Measurements from ENCODE around the gene QRICH1. TPM values are rescaled to one million over a fixed set of nuclear protein-coding genes. Genes with fewer than 3 reads are reported as not detected.

QRICH1 gene
- total and polyA plus RNA-seq, 2 donors (not counting 1 experiment from before 2014, with no cell fraction given) = 48.7 to 59.0 TPM

GRCh38 chr3:48983096-48983495 lies 110.8 kb downstream of the QRICH1 start:
- no peak overlapping the region for H2AFZ ChIP-seq (ENCODE audit: low read length)
- no peaks in the 10 kb centered on the region for H3K27me3 ChIP-seq (ENCODE audit: control insufficient read depth, insufficient read depth, low read length)
- no peak for DNase-seq (ENCODE audit: low read depth in 2 of 2)
- H3K4me2 ChIP-seq (ENCODE audit: extremely low read depth, insufficient read depth, low read length) = no peak overlapping the region
- H3K9ac ChIP-seq (ENCODE audit: insufficient read depth, low read length) = no peak overlapping the region
- H3K36me3 ChIP-seq (ENCODE audit: control insufficient read depth, insufficient read depth, low read length) = peaks cover 5% of the 10 kb centered on the region
- no peaks in the 10 kb centered on the region for H3K4me1 ChIP-seq (ENCODE audit: control insufficient read depth, extremely low read depth, insufficient read depth, low read length)
- H4K20me1 ChIP-seq (ENCODE audit: control insufficient read depth, extremely low read depth, insufficient read depth, low read length) = no peaks in the 10 kb centered on the region
- no peaks in the 10 kb centered on the region for H3K9me3 ChIP-seq (ENCODE audit: control insufficient read depth, insufficient read depth, low read depth, low read length)
- no peak for TF ChIP-seq CTCF (conservative IDR thresholded peaks at IDR 0.05 in 1 of 2, IDR thresholded peaks at IDR 0.05 in 1 of 2; ENCODE audit: low read depth in 1 of 2, low read length in 2 of 2)
- no peak for TF ChIP-seq EZH2 (IDR thresholded peaks at IDR 0.05; ENCODE audit: low read length, missing control alignments)
- no peak overlapping the region for H3K27ac ChIP-seq (ENCODE audit: insufficient read depth, low read length)
- no peak overlapping the region for H3K4me3 ChIP-seq (replicated peaks in 1 of 4; ENCODE audit: control extremely low read depth in 1 of 4, insufficient read depth in 1 of 4, low read depth in 3 of 4, low read length in 4 of 4)
- no peaks in the 10 kb centered on the region for H3K79me2 ChIP-seq (ENCODE audit: control insufficient read depth, insufficient read depth, low read length)

- no peaks in the 10 kb centered on the region for H3K27me3 ChIP-seq (ENCODE audit: control insufficient read depth, insufficient read depth, low read length)
- H3K4me3 ChIP-seq (replicated peaks in 1 of 4; ENCODE audit: control extremely low read depth in 1 of 4, insufficient read depth in 1 of 4, low read depth in 3 of 4, low read length in 4 of 4) = no peak overlapping the region
- no peak for TF ChIP-seq CTCF (conservative IDR thresholded peaks at IDR 0.05 in 1 of 2, IDR thresholded peaks at IDR 0.05 in 1 of 2; ENCODE audit: low read depth in 1 of 2, low read length in 2 of 2)
- no peak for TF ChIP-seq EZH2 (IDR thresholded peaks at IDR 0.05; ENCODE audit: low read length, missing control alignments)
- H2AFZ ChIP-seq (ENCODE audit: low read length) = no peak overlapping the region
- H3K9me3 ChIP-seq (ENCODE audit: control insufficient read depth, insufficient read depth, low read depth, low read length) = no peaks in the 10 kb centered on the region
- H3K27ac ChIP-seq (ENCODE audit: insufficient read depth, low read length) = no peak overlapping the region
- no peaks in the 10 kb centered on the region for H3K79me2 ChIP-seq (ENCODE audit: control insufficient read depth, insufficient read depth, low read length)
- H3K9ac ChIP-seq (ENCODE audit: insufficient read depth, low read length) = no peak overlapping the region
- H4K20me1 ChIP-seq (ENCODE audit: control insufficient read depth, extremely low read depth, insufficient read depth, low read length) = no peaks in the 10 kb centered on the region
- no peak overlapping the region for H3K4me2 ChIP-seq (ENCODE audit: extremely low read depth, insufficient read depth, low read length)
- no peaks in the 10 kb centered on the region for H3K4me1 ChIP-seq (ENCODE audit: control insufficient read depth, extremely low read depth, insufficient read depth, low read length)
- DNase-seq (ENCODE audit: low read depth in 2 of 2) = no peak
- H3K36me3 ChIP-seq (ENCODE audit: control insufficient read depth, insufficient read depth, low read length) = peaks cover 5% of the 10 kb centered on the region
These were observed 111.2 kb downstream of the QRICH1 start for GRCh38 chr3:48982686-48983085.

- H3K36me3 ChIP-seq (ENCODE audit: control insufficient read depth, insufficient read depth, low read length) = peaks cover 5% of the 10 kb centered on the region
- no peak overlapping the region for H3K9ac ChIP-seq (ENCODE audit: insufficient read depth, low read length)
- TF ChIP-seq CTCF (conservative IDR thresholded peaks at IDR 0.05 in 1 of 2, IDR thresholded peaks at IDR 0.05 in 1 of 2; ENCODE audit: low read depth in 1 of 2, low read length in 2 of 2) (no peak), EZH2 (IDR thresholded peaks at IDR 0.05; ENCODE audit: low read length, missing control alignments) (no peak)
- H3K4me2 ChIP-seq (ENCODE audit: extremely low read depth, insufficient read depth, low read length) = no peak overlapping the region
- no peaks in the 10 kb centered on the region for H3K27me3 ChIP-seq (ENCODE audit: control insufficient read depth, insufficient read depth, low read length)
- DNase-seq (ENCODE audit: low read depth in 2 of 2) = no peak
- H4K20me1 ChIP-seq (ENCODE audit: control insufficient read depth, extremely low read depth, insufficient read depth, low read length) = no peaks in the 10 kb centered on the region
- no peak overlapping the region for H2AFZ ChIP-seq (ENCODE audit: low read length)
- no peak overlapping the region for H3K4me3 ChIP-seq (replicated peaks in 1 of 4; ENCODE audit: control extremely low read depth in 1 of 4, insufficient read depth in 1 of 4, low read depth in 3 of 4, low read length in 4 of 4)
- no peak overlapping the region for H3K27ac ChIP-seq (ENCODE audit: insufficient read depth, low read length)
- no peaks in the 10 kb centered on the region for H3K4me1 ChIP-seq (ENCODE audit: control insufficient read depth, extremely low read depth, insufficient read depth, low read length)
- H3K9me3 ChIP-seq (ENCODE audit: control insufficient read depth, insufficient read depth, low read depth, low read length) = no peaks in the 10 kb centered on the region
- no peaks in the 10 kb centered on the region for H3K79me2 ChIP-seq (ENCODE audit: control insufficient read depth, insufficient read depth, low read length)
These were observed 111.9 kb downstream of the QRICH1 start for GRCh38 chr3:48982016-48982415.
